HuH-7 (cell line): ENCODE data around the gene CGB2.

ENCODE experiments used
- DNase-seq: peaks from one replicate; pipeline ENCODE4 v3.0.0; 2011; ENCODE audit warnings: low spot score

Gene CGB2

GRCh38 chr19:49031642-49032301 lies at the start of gene CGB2:
CGB2 (plus strand) TSS chr19:49031890; CDS start chr19:49032096, 206 bp downstream.
- DNase-seq: peak; percentile 64

- no peak for DNase-seq
These were observed 49.4 kb upstream of the CGB2 start for GRCh38 chr19:48982280-48982679.

GRCh38 chr19:48985711-48986110 lies 46.0 kb upstream of the CGB2 start:
- no peak for DNase-seq

GRCh38 chr19:48986211-48986610 lies 45.5 kb upstream of the CGB2 start:
- DNase-seq: no peak

GRCh38 chr19:48987323-48987722 lies 44.4 kb upstream of the CGB2 start:
- no peak for DNase-seq

- no peak for DNase-seq
These were observed 43.4 kb upstream of the CGB2 start for GRCh38 chr19:48988286-48988685.

- DNase-seq: no peak
These were observed 42.8 kb upstream of the CGB2 start for GRCh38 chr19:48988860-48989259.

- DNase-seq: no peak
These were observed 41.9 kb upstream of the CGB2 start for GRCh38 chr19:48989701-48990291.

GRCh38 chr19:48990400-48990799 lies 41.3 kb upstream of the CGB2 start:
- DNase-seq: no peak

- no peak for DNase-seq
These were observed 40.6 kb upstream of the CGB2 start for GRCh38 chr19:48991011-48991609.

- no peak for DNase-seq
These were observed 39.7 kb upstream of the CGB2 start for GRCh38 chr19:48991873-48992580.

GRCh38 chr19:48992581-48993174 lies 39.0 kb upstream of the CGB2 start:
- DNase-seq: no peak

GRCh38 chr19:48993175-48994034 lies 38.3 kb upstream of the CGB2 start, which contains the start of the genes GYS1 and RUVBL2:
GYS1 (minus strand) TSS chr19:48993309; CDS start chr19:48993112, 197 bp downstream.
RUVBL2 (plus strand) TSS chr19:48993887; CDS start chr19:48993912, 25 bp downstream.
- DNase-seq: peak; percentile 98

- no peak for DNase-seq
These were observed 37.7 kb upstream of the CGB2 start for GRCh38 chr19:48994035-48994386.

GRCh38 chr19:48997972-48998371 lies 33.7 kb upstream of the CGB2 start:
- DNase-seq: peak; percentile 83

GRCh38 chr19:48999481-49000325 lies 32.0 kb upstream of the CGB2 start:
- peak; percentile 85 for DNase-seq

- no peak for DNase-seq
These were observed 27.6 kb upstream of the CGB2 start for GRCh38 chr19:49004133-49004532.

GRCh38 chr19:49004964-49005614 lies 26.6 kb upstream of the CGB2 start:
- no peak for DNase-seq

- no peak for DNase-seq
These were observed 24.8 kb upstream of the CGB2 start for GRCh38 chr19:49006905-49007304.

GRCh38 chr19:49009828-49010227 lies 21.9 kb upstream of the CGB2 start:
- no peak for DNase-seq
